K562 (cell line): ENCODE data around the gene ULK2.

Experiments used
- DMBX1 ChIP-seq: fragments of 250-450 bp; sonication (Bioruptor Pico); IDR thresholded peaks from 2 replicates; pipeline ENCODE4 v1.8.0; 2022; ENCODE audit warnings: inconsistent platforms, mild to moderate bottlenecking, moderate library complexity, borderline replicate concordance
- POLR2AphosphoS2 ChIP-seq: IDR thresholded peaks from 2 replicates; pipeline ENCODE4 v1.6.1; 2012; ENCODE audit warnings: low read length, improper control_type of control experiment
- TAF1 ChIP-seq: IDR thresholded peaks from 2 replicates; pipeline ENCODE4 v1.6.1; 2011; ENCODE audit warnings: mild to moderate bottlenecking, low read length, moderate library complexity; ENCODE audit not compliant: insufficient read depth, control insufficient read depth, severe bottlenecking; ENCODE audit errors: extremely low read depth
- TAF7 ChIP-seq: fragments of 450-650 bp; IDR thresholded peaks from 2 replicates; pipeline ENCODE4 v1.6.1; 2016; ENCODE audit warnings: missing genetic modification characterization, missing compliant biosample characterization
- TBP ChIP-seq: optimal IDR thresholded peaks from 2 replicates; pipeline ENCODE3; 2011; ENCODE audit warnings: low read depth, low read length, improper control_type of control experiment
- ZNF274 ChIP-seq: IDR thresholded peaks from 2 replicates; pipeline ENCODE4 v1.6.1; 2011; ENCODE audit warnings: low read depth, mild to moderate bottlenecking, low read length, moderate library complexity, borderline replicate concordance
- ZNF766 ChIP-seq: fragments of 200-800 bp; sonication (Bioruptor generic); conservative IDR thresholded peaks from 2 replicates; pipeline ENCODE4 v1.6.1; 2016; ENCODE audit warnings: missing genetic modification characterization, missing compliant biosample characterization
- ZSCAN29 ChIP-seq: fragments of 450-650 bp; IDR thresholded peaks from 2 replicates; pipeline ENCODE4 v1.6.1; 2017
- TF ChIP-seq, protein P1 (sequence below), 3 experiments: IDR thresholded peaks in 2 of 3; conservative IDR thresholded peaks in 1 of 3; 2 replicates each; pipeline ENCODE4 v1.5.1; 2011 to 2012; ENCODE audit warnings: low read length in 3 of 3, mild to moderate bottlenecking in 3 of 3, control low read depth in 2 of 3, improper control_type of control experiment in 1 of 3, inconsistent platforms in 1 of 3, low read depth in 1 of 3, mixed read lengths in 1 of 3, moderate library complexity in 1 of 3; ENCODE audit not compliant: insufficient read depth in 2 of 3
- TF ChIP-seq, protein P2 (sequence below), 2 experiments: IDR thresholded peaks; 2 replicates each; pipeline ENCODE4 v1.6.1; 2012; ENCODE audit warnings: improper control_type of control experiment in 2 of 2, low read depth in 2 of 2, low read length in 2 of 2, borderline replicate concordance in 1 of 2
- TF ChIP-seq, protein P3 (sequence below): fragments of 450-650 bp; IDR thresholded peaks from 2 replicates; pipeline ENCODE4 v1.6.1; 2016

DNA sequence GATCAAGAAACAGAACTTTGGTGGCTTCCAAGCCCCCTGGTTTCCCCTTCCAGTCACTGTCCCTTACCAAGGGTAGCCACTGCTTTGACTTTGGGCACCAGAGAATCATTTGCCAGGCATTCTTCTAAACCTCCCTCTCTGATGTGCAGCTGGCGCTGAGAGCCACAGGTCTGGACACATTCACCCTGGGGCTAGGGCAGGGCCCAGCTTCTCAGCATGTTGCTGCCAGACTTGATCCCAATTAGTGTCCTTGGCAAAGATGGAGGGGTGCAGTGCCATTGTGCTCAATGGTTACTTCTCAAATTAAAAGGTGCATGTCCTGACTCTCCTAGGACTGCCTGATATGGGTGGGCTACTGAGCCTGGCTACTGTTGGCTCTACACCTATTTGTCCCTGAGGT is 143.8 kb downstream of the ULK2 start:
- TF ChIP-seq TBP (no peak), ZNF766 (no peak), DMBX1 (no peak), TAF1 (no peak), TAF7 (no peak), ZNF274 (no peak), ZSCAN29 (no peak), POLR2AphosphoS2 (no peak)
- TF ChIP-seq, protein P1, sequence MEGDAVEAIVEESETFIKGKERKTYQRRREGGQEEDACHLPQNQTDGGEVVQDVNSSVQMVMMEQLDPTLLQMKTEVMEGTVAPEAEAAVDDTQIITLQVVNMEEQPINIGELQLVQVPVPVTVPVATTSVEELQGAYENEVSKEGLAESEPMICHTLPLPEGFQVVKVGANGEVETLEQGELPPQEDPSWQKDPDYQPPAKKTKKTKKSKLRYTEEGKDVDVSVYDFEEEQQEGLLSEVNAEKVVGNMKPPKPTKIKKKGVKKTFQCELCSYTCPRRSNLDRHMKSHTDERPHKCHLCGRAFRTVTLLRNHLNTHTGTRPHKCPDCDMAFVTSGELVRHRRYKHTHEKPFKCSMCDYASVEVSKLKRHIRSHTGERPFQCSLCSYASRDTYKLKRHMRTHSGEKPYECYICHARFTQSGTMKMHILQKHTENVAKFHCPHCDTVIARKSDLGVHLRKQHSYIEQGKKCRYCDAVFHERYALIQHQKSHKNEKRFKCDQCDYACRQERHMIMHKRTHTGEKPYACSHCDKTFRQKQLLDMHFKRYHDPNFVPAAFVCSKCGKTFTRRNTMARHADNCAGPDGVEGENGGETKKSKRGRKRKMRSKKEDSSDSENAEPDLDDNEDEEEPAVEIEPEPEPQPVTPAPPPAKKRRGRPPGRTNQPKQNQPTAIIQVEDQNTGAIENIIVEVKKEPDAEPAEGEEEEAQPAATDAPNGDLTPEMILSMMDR (IDR thresholded peaks at IDR 0.05 in 2 of 3, conservative IDR thresholded peaks at IDR 0.05 in 1 of 3; ENCODE audit: insufficient read depth in 2 of 3, low read depth in 1 of 3, low read length in 3 of 3): no peak
- TF ChIP-seq, protein P2, sequence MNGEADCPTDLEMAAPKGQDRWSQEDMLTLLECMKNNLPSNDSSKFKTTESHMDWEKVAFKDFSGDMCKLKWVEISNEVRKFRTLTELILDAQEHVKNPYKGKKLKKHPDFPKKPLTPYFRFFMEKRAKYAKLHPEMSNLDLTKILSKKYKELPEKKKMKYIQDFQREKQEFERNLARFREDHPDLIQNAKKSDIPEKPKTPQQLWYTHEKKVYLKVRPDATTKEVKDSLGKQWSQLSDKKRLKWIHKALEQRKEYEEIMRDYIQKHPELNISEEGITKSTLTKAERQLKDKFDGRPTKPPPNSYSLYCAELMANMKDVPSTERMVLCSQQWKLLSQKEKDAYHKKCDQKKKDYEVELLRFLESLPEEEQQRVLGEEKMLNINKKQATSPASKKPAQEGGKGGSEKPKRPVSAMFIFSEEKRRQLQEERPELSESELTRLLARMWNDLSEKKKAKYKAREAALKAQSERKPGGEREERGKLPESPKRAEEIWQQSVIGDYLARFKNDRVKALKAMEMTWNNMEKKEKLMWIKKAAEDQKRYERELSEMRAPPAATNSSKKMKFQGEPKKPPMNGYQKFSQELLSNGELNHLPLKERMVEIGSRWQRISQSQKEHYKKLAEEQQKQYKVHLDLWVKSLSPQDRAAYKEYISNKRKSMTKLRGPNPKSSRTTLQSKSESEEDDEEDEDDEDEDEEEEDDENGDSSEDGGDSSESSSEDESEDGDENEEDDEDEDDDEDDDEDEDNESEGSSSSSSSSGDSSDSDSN (IDR thresholded peaks at IDR 0.05; ENCODE audit: borderline replicate concordance in 1 of 2, low read depth in 2 of 2, low read length in 2 of 2): no peak
- TF ChIP-seq, protein P3, sequence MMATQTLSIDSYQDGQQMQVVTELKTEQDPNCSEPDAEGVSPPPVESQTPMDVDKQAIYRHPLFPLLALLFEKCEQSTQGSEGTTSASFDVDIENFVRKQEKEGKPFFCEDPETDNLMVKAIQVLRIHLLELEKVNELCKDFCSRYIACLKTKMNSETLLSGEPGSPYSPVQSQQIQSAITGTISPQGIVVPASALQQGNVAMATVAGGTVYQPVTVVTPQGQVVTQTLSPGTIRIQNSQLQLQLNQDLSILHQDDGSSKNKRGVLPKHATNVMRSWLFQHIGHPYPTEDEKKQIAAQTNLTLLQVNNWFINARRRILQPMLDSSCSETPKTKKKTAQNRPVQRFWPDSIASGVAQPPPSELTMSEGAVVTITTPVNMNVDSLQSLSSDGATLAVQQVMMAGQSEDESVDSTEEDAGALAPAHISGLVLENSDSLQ: no peak
